ENCODE results near the gene NPAT. TPM values are rescaled to one million over a fixed set of nuclear protein-coding genes. Genes with fewer than 3 reads are reported as not detected.

Gene NPAT
- total and polyA plus RNA-seq, 2 of the 13 experiments (the other 11 are each of a cell fraction or from before 2014, with no cell fraction given) = 4.4 to 11.2 TPM

- Histone ChIP-seq H3K9me3 (ENCODE audit: low read length) (no peaks in the 10 kb centered on the region), H3K79me2 (ENCODE audit: insufficient read depth, low read length) (peaks cover 4% of the 10 kb centered on the region), H3K4me1 (ENCODE audit: insufficient read depth, low read length) (peaks cover 42% of the 10 kb centered on the region), H2AFZ (ENCODE audit: low read length) (no peak overlapping the region), H3K27ac (ENCODE audit: extremely low read length, insufficient read depth, low read length) (no peak overlapping the region), H3K36me3 (replicated peaks in 1 of 2; ENCODE audit: control insufficient read depth in 1 of 2, insufficient read depth in 2 of 2, low read length in 2 of 2) (peaks cover 5 to 33% of the 10 kb centered on the region in 2 experiments; a peak in 4 of 5 replicates), H3K27me3 (ENCODE audit: control insufficient read depth in 1 of 2, insufficient read depth in 2 of 2, low read length in 2 of 2) (no peaks in the 10 kb centered on the region), H4K20me1 (ENCODE audit: insufficient read depth, low read length) (no peaks in the 10 kb centered on the region), H3K9ac (ENCODE audit: insufficient read depth, low read depth, low read length) (no peak overlapping the region), H3K4me3 (replicated peaks in 1 of 3; ENCODE audit: insufficient read depth in 1 of 3, low read depth in 2 of 3, low read length in 3 of 3) (no peak overlapping the region), H3K4me2 (ENCODE audit: low read depth, low read length) (no peak overlapping the region)
- DNase-seq (ENCODE audit: low spot score) (no peak), FAIRE-seq (no peak), ATAC-seq (no peak)
- intact Hi-C loops (cut with micrococcal nuclease; ENCODE audit: unreplicated experiment) (no loop called here), in situ Hi-C loops (cut with HindIII; ENCODE audit: extremely low pct_ligation_motif_present, low pct_unique_long_range_greater_than_20kb) (no loop called here)
- ChIA-PET CTCF (ENCODE audit: low intra/inter-chr PET ratio, low total read pairs) (no interaction called here), POLR2A (no interaction called here)
- WGBS (ENCODE audit: low lambda C conversion rate) = 100% methylated on average over 1 of the region's 1 CpG
- TF ChIP-seq NR2F1 (CRISPR knock-in tag; IDR thresholded peaks at IDR 0.05) (no peak), DNMT1 (CRISPR knock-in tag; IDR thresholded peaks at IDR 0.05) (no peak), FOXM1 (CRISPR knock-in tag; IDR thresholded peaks at IDR 0.05) (no peak), ZNF484 (CRISPR knock-in tag; IDR thresholded peaks at IDR 0.05; ENCODE audit: borderline replicate concordance, low read depth) (no peak), MAFK (conservative IDR thresholded peaks at IDR 0.05 in 1 of 2, IDR thresholded peaks at IDR 0.05 in 1 of 2; ENCODE audit: low read length in 2 of 2) (peak; percentile 53 to 76), MAFF (IDR thresholded peaks at IDR 0.05; ENCODE audit: low read depth, low read length) (peak; percentile 57), ZNF264 (CRISPR knock-in tag; IDR thresholded peaks at IDR 0.05) (no peak), ZSCAN30 (CRISPR knock-in tag; IDR thresholded peaks at IDR 0.05) (no peak), CBX2 (IDR thresholded peaks at IDR 0.05; ENCODE audit: low read depth, low read length) (no peak), CBX2 (CRISPR knock-in tag; IDR thresholded peaks at IDR 0.05; ENCODE audit: low read depth) (no peak)
- BruUV-seq (replicated peaks) = no TSS peak
Observed at GRCh38 chr11:108237058-108237481, 14.6 kb upstream of the NPAT start.

- DNase-seq (ENCODE audit: low spot score) (no peak), FAIRE-seq (no peak), ATAC-seq (no peak)
- Histone ChIP-seq H3K27ac (ENCODE audit: extremely low read length, insufficient read depth, low read length) (no peak overlapping the region), H3K4me2 (ENCODE audit: low read depth, low read length) (no peak overlapping the region), H4K20me1 (ENCODE audit: insufficient read depth, low read length) (no peaks in the 10 kb centered on the region), H3K79me2 (ENCODE audit: insufficient read depth, low read length) (peaks cover 4% of the 10 kb centered on the region), H3K4me1 (ENCODE audit: insufficient read depth, low read length) (peaks cover 42% of the 10 kb centered on the region), H3K9ac (ENCODE audit: insufficient read depth, low read depth, low read length) (no peak overlapping the region), H3K27me3 (ENCODE audit: control insufficient read depth in 1 of 2, insufficient read depth in 2 of 2, low read length in 2 of 2) (no peaks in the 10 kb centered on the region), H3K36me3 (replicated peaks in 1 of 2; ENCODE audit: control insufficient read depth in 1 of 2, insufficient read depth in 2 of 2, low read length in 2 of 2) (peaks cover 6 to 39% of the 10 kb centered on the region in 2 experiments), H2AFZ (ENCODE audit: low read length) (no peak overlapping the region), H3K9me3 (ENCODE audit: low read length) (no peaks in the 10 kb centered on the region), H3K4me3 (replicated peaks in 1 of 3; ENCODE audit: insufficient read depth in 1 of 3, low read depth in 2 of 3, low read length in 3 of 3) (no peak overlapping the region)
- intact Hi-C loops (cut with micrococcal nuclease; ENCODE audit: unreplicated experiment) = no loop called here
- in situ Hi-C loops (cut with HindIII; ENCODE audit: extremely low pct_ligation_motif_present, low pct_unique_long_range_greater_than_20kb) = no loop called here
- WGBS (ENCODE audit: low lambda C conversion rate) = 95% methylated on average over 2 of the region's 2 CpGs
- CTCF ChIA-PET (ENCODE audit: low intra/inter-chr PET ratio, low total read pairs) = no interaction called here
- BruUV-seq (replicated peaks) = no TSS peak
- POLR2A ChIA-PET = interaction anchor here (4.6 kb wide), 1 partner anchor 13 kb away, joined by 56 read pairs; the partner anchor contains the start of genes ATM and NPAT
- no peak for TF ChIP-seq ZNF33A (CRISPR knock-in tag; IDR thresholded peaks at IDR 0.05; ENCODE audit: borderline replicate concordance)
- no peak for TF ChIP-seq ZNF883 (CRISPR knock-in tag; IDR thresholded peaks at IDR 0.05; ENCODE audit: not compliant biosample characterization)
- TF ChIP-seq ZKSCAN1 (IDR thresholded peaks at IDR 0.05; ENCODE audit: low read length) = no peak
- no peak for TF ChIP-seq GATA4 (IDR thresholded peaks at IDR 0.05; ENCODE audit: borderline replicate concordance, low read depth)
- TF ChIP-seq ZNF207 (IDR thresholded peaks at IDR 0.05; ENCODE audit: borderline replicate concordance) = no peak
- TF ChIP-seq ZNF878 (CRISPR knock-in tag; IDR thresholded peaks at IDR 0.05) = no peak
- no peak for TF ChIP-seq SIN3B (IDR thresholded peaks at IDR 0.05; ENCODE audit: low read length)
- no peak for TF ChIP-seq RFXANK (CRISPR knock-in tag; IDR thresholded peaks at IDR 0.05)
- no peak for TF ChIP-seq ATF5 (CRISPR knock-in tag; IDR thresholded peaks at IDR 0.05; ENCODE audit: low read depth)
- no peak for TF ChIP-seq ZNF766 (CRISPR knock-in tag; IDR thresholded peaks at IDR 0.05; ENCODE audit: borderline replicate concordance)
- no peak for TF ChIP-seq MAZ (IDR thresholded peaks at IDR 0.05; ENCODE audit: borderline replicate concordance, low read depth, low read length)
- no peak for TF ChIP-seq MAZ (CRISPR knock-in tag; IDR thresholded peaks at IDR 0.05; ENCODE audit: low read depth)
- TF ChIP-seq ZIK1 (CRISPR knock-in tag; IDR thresholded peaks at IDR 0.05; ENCODE audit: borderline replicate concordance, low read depth) = no peak
Observed at GRCh38 chr11:108235633-108236032, 13.2 kb upstream of the NPAT start.

Data from HepG2 (cell line).